MCF 10A (cell line): Measurements from ENCODE around the gene CACNG5. TPM values are rescaled to one million over a fixed set of nuclear protein-coding genes. Genes with fewer than 3 reads are reported as not detected.

Experiments used
- BruUV-seq: library from RNA; stranded (reverse); fragments of 400-500 nt; replicated peaks from 2 replicates; lab custom pipeline; 2021; lab: Mats Ljungman, UMichigan
- CTCF ChIA-PET: fragments of 300-600 bp; sonication (Branson Sonifier 250); formaldehyde crosslinking; extraction: SDS; loops from one replicate; lab custom pipeline; 2021; ENCODE audit warnings: antibody characterized with exemption, inconsistent platforms; lab: Yijun Ruan, JAX
- POLR2A ChIA-PET: fragments of 300-600, 350-650 bp; sonication (Branson Sonifier 250); formaldehyde crosslinking; extraction: SDS; loops from one replicate; lab custom pipeline; 2020; ENCODE audit warnings: antibody characterized with exemption, inconsistent platforms; lab: Yijun Ruan, JAX
- DNase-seq: peaks from one replicate; pipeline ENCODE4 v3.0.0-alpha.2; 2018; ENCODE audit not compliant: unreplicated experiment
- H3K27ac Mint-ChIP-seq: one replicate; pipeline ENCODE4 v1.8.0; 2022; ENCODE audit warnings: mild to moderate bottlenecking, low read depth, mixed read lengths; ENCODE audit not compliant: unreplicated experiment
- H3K27me3 Mint-ChIP-seq: one replicate; pipeline ENCODE4 v1.8.0; 2022; ENCODE audit warnings: mixed read lengths; ENCODE audit not compliant: insufficient read depth, unreplicated experiment
- H3K36me3 Mint-ChIP-seq: one replicate; pipeline ENCODE4 v1.8.0; 2022; ENCODE audit warnings: mild to moderate bottlenecking, moderate library complexity, mixed read lengths; ENCODE audit not compliant: insufficient read depth, unreplicated experiment
- H3K4me1 Mint-ChIP-seq: one replicate; pipeline ENCODE4 v1.8.0; 2022; ENCODE audit warnings: mixed read lengths; ENCODE audit not compliant: insufficient read depth, unreplicated experiment
- H3K4me3 Mint-ChIP-seq: one replicate; pipeline ENCODE4 v1.8.0; 2022; ENCODE audit warnings: mild to moderate bottlenecking, moderate library complexity, mixed read lengths; ENCODE audit not compliant: unreplicated experiment
- H3K9me3 Mint-ChIP-seq: one replicate; pipeline ENCODE4 v1.8.0; 2022; ENCODE audit warnings: mixed read lengths; ENCODE audit not compliant: unreplicated experiment
- CTCF ChIP-seq: fragments of 200-600 bp; IDR thresholded peaks from one replicate; pipeline ENCODE4 v1.8.0; 2022; ENCODE audit warnings: antibody characterized with exemption, mild to moderate bottlenecking; ENCODE audit not compliant: unreplicated experiment
- intact Hi-C: fragments of 100-400 bp; cut with micrococcal nuclease; formaldehyde crosslinking; loops from 2 replicates; pipeline ENCODE4 v1.14.1; 2022
- total RNA-seq: library from RNA; stranded (reverse); gene quantifications from 2 replicates; pipeline ENCODE4 v1.2.3, GENCODE V29; 2022

CACNG5 gene
- total RNA-seq, 1 experiment from 2014 or later = not detected

GRCh38 chr17:66904760-66905624, 70.1 kb downstream of the CACNG5 start:
- DNase-seq = peak; percentile 71
- no peak for TF ChIP-seq CTCF
- intact Hi-C loops = no loop called here
- no TSS peak for BruUV-seq
- no peaks in the 10 kb centered on the region for H3K36me3 Mint-ChIP-seq
- ChIA-PET POLR2A (interaction anchor here (0.6 to 0.7 kb wide), 3 partner anchors 47 to 696 kb away, joined by 3 read pairs; no protein-coding TSS in a partner anchor), CTCF (interaction anchor here (0.5 to 4.3 kb wide), 10 partner anchors 10 to 755 kb away, joined by 3 to 29 read pairs (median 4); no protein-coding TSS in a partner anchor)
- H3K4me1 Mint-ChIP-seq = peaks cover 19% of the 10 kb centered on the region
- peaks cover 1% of the 10 kb centered on the region for H3K27me3 Mint-ChIP-seq
- H3K27ac Mint-ChIP-seq = no peak overlapping the region
- no peaks in the 10 kb centered on the region for H3K9me3 Mint-ChIP-seq
- no peak overlapping the region for H3K4me3 Mint-ChIP-seq

- Mint-ChIP-seq H3K4me3 (no peak overlapping the region), H3K36me3 (no peaks in the 10 kb centered on the region), H3K27ac (no peak overlapping the region), H3K27me3 (no peaks in the 10 kb centered on the region), H3K9me3 (no peaks in the 10 kb centered on the region), H3K4me1 (peaks cover 19% of the 10 kb centered on the region)
- ChIA-PET CTCF (interaction anchor here (0.6 to 2.5 kb wide), 11 partner anchors 8 to 955 kb away, joined by 3 to 29 read pairs (median 4); no protein-coding TSS in a partner anchor), POLR2A (no interaction called here)
- peak; percentile 88 for TF ChIP-seq CTCF
- peak; percentile 86 for DNase-seq
- intact Hi-C loops = loop anchor here (1.0 to 2.0 kb wide), 2 partner anchors 191 to 706 kb away; no protein-coding TSS in a partner anchor
- BruUV-seq = no TSS peak
Observed at GRCh38 chr17:66906321-66907278, 71.7 kb downstream of the CACNG5 start.

- no peaks in the 10 kb centered on the region for H3K36me3 Mint-ChIP-seq
- H3K27ac Mint-ChIP-seq = no peak overlapping the region
- H3K27me3 Mint-ChIP-seq = no peaks in the 10 kb centered on the region
- CTCF ChIA-PET = interaction anchor here (0.7 to 1.3 kb wide), 3 partner anchors 10 to 1803 kb away, joined by 3 to 4 read pairs (median 3); no protein-coding TSS in a partner anchor
- H3K4me3 Mint-ChIP-seq = no peak overlapping the region
- intact Hi-C loops = loop anchor here (10.0 kb wide), 1 partner anchor 385 kb away; no protein-coding TSS in a partner anchor
- H3K4me1 Mint-ChIP-seq = peaks cover 14% of the 10 kb centered on the region
- DNase-seq = no peak
- TF ChIP-seq CTCF = no peak
- BruUV-seq = no TSS peak
- POLR2A ChIA-PET = no interaction called here
- H3K9me3 Mint-ChIP-seq = no peaks in the 10 kb centered on the region
Observed at GRCh38 chr17:66909804-66910373, 75.0 kb downstream of the CACNG5 start.
